Embryonic facial prominence (tissue), 1 donor: ENCODE results near the gene COL5A1.
"Not testable (repeated sequence)": the region's sequence is repeated elsewhere in the genome, so short reads cannot be mapped to it uniquely, and the experiment has no call there.

Experiments used
- DNase-seq: peaks from one replicate; pipeline ENCODE4 v3.0.0-alpha.2; 2016; ENCODE audit errors: extremely low spot score

The COL5A1 gene

GRCh38 chr9:134690946-134691694 is 49.5 kb downstream of the COL5A1 start:
- DNase-seq = no peak

- DNase-seq = no peak
These were observed 50.3 kb downstream of the COL5A1 start for GRCh38 chr9:134691695-134692572.

DNA sequence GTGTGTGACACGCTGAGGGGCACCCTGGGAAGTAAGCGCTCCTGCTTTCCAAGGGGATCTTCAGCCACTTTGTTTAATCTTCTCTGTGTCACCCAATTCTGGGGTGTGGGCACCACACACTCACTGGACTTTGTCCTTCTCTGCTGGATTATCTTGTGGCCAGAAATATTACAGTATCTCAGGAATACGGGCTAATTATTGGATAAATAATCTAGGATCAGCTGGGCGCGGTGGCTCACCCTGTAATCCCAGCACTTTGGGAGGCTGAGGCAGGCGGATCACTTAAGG is 50.9 kb downstream of the COL5A1 start:
- DNase-seq = no peak

DNA sequence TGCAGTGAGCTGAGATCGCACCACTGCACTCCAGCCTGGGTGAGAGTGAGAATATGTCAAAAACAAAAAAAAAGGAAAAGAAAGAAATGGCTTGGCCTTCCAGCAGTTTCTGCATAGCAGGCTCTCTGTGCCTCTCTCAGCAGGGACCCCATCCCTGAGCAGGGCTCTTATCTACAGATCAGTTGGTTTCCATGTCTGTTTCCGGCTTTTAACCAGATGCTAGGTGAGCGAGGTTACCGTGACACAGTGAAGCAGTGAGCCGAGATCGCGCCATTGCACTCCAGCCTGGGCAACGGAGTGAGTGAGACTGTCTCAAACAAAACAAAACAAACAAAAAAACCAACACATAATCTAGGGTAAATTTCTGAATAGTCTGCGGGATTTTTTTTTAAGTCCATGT is 51.4 kb downstream of the COL5A1 start:
- no peak for DNase-seq

- DNase-seq = no peak
These were observed 52.2 kb downstream of the COL5A1 start for GRCh38 chr9:134693641-134694367.

- DNase-seq = no peak
These were observed 52.7 kb downstream of the COL5A1 start for GRCh38 chr9:134694368-134694665.

DNA sequence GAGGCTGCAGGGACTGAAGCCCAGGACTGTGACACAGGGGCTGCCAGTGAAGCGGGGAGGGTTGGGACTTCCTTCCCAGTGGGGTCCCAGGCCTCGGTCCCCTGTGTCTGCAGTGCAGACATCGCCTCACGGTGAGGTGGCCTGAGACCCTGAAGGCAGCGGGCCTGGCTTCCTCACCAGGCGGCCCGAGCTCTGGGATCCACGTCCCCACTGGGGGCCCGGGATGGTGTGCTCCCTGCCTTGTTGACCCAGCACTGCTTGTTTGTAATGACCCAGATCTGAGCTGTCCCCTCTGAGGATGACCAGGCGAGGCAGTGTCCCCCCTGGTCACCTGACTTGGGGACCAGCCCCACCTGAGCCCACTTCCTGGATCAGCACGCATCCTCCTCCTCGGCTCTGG is 53.1 kb downstream of the COL5A1 start:
- no peak for DNase-seq

- DNase-seq = no peak
These were observed 53.5 kb downstream of the COL5A1 start for GRCh38 chr9:134695144-134695543.

DNA sequence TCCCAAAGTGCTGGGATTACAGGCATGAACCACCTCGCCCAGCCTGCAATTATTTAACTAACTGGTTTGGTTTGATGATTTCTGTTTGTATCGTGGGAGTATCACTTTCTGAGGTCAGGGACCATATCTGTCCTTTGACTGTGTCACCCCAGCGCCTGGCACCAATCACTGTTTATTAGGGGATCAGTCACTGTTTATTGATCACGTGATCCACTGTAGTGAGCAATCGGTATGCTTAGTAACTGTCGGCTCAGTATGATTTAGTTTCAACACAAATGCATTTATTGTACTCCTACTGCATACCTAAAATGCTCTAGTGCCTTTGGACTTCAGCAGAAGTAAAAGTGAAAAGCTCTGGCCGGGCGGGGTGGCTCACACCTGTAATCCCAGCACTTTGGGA is 54.8 kb downstream of the COL5A1 start:
- no peak for DNase-seq

DNA sequence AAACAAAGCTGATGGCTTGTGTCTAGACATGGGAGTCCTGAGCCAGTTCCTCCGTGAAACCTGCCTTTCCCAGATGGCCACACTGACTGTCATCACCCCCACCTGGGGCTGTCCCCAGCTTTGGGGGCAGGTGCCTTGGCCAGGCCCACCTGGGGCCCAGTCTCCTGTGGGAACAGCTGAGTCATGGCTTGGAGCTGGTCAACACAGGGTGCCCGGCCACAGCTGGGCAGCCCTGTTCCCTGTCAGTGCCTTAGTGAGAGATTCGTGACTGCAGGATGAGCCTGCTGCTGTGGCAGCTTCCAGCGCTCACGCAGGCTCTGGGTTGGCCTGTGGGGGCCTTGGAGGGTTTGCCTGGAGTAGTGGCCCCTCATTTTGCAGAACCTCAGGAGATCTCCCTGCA is 56.5 kb downstream of the COL5A1 start:
- no peak for DNase-seq

DNA sequence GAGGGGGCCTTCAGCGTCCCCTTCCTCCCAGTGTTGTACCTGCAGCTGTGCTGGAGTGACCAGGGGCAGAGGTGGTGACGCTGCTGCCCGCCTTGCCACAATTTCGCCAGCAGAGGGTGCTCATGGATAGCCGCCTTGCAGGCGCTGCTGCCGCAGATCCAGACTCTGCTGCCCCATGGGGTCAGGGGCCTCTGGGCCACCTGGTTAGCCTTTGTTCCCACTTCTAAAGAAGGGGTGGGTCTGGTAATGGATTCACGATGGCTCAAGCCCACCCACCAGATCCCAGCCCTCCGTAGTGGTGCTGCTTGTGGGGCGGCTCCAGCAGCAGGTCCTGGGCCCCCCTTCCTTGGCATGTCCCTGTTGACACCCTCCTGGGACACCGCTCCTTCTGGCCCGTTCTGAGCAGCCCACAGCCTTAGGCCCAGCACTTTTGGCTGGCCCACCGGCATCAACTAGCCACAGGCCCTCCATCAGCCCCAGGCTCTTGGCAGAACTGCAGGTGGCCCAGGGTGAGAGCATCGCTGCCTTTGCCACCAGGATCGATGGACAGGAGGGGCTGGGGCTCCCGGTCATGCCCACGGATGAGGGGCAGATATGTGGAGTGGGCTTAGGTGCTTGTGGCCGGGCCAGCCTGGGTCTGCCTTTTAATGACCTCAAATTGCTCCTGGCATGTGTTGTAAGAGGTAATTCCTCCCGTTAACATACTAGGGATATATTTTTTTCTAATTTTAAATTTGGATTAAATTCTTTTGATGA is 57.2 kb downstream of the COL5A1 start:
- DNase-seq = no peak

- DNase-seq = no peak
These were observed 57.7 kb downstream of the COL5A1 start for GRCh38 chr9:134699343-134699740.

- no peak for DNase-seq
These were observed 59.2 kb downstream of the COL5A1 start for GRCh38 chr9:134700636-134701350.

DNA sequence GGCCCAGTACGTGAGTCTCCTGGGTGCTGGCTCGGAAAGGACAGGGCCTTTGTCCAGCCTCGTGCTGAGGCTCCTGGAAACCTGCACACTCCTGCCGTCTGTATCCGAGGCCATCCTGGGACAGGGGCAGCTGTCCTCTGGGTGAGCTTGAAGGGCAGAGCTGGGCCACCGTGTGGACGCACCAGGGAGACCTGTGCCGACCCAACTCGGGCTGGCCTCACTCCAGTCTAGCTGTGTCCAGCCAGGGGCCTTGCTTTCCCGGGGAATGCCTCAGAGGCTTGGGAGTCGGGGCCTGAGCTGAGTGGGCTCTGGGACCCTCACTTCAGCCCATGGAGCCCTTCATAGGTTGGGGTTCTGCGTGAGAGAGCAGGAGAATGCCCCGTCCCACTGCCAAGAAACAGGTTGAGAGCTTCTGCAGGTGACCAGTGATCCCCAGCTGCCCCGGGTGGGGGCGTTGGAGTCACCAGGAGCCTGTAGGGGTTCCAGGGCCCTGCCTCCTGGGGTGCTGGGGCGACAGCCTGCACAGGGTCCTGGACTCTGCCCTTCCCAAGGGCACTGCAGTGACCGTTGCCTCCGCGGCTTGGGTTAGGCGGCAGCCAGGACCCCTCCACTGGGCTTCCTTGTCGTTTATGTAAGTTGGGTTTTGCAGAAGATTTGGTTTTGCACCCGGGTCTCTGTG is 60.1 kb downstream of the COL5A1 start:
- DNase-seq = no peak

GRCh38 chr9:134702291-134702690 is 60.7 kb downstream of the COL5A1 start:
- no peak for DNase-seq

- not testable (repeated sequence) for DNase-seq
These were observed 62.1 kb downstream of the COL5A1 start for GRCh38 chr9:134703730-134704114.

GRCh38 chr9:134704498-134704897 is 62.9 kb downstream of the COL5A1 start:
- DNase-seq = no peak

GRCh38 chr9:134705786-134706185 is 64.2 kb downstream of the COL5A1 start:
- DNase-seq = no peak

- DNase-seq = no peak
These were observed 64.9 kb downstream of the COL5A1 start for GRCh38 chr9:134706522-134706921.

GRCh38 chr9:134707031-134707680 is 65.6 kb downstream of the COL5A1 start:
- DNase-seq = peak; percentile 73
